Esophagus muscularis mucosa (tissue), 4 donors: Measurements from ENCODE around the gene PLCD3.

ENCODE experiments used
- CTCF ChIP-seq, 3 experiments: fragments of 200-600 bp in 2 of 3; fragments of 450-650 bp in 1 of 3; sonication (generic) in 2 of 3; IDR thresholded peaks; one replicate each; pipeline ENCODE4 v1.5.1; 2017 to 2019; ENCODE audit warnings: antibody characterized with exemption in 3 of 3, mild to moderate bottlenecking in 2 of 3, moderate library complexity in 1 of 3
- EP300 ChIP-seq: sonication (generic); formaldehyde crosslinking; IDR thresholded peaks from one replicate; pipeline ENCODE4 v1.6.1; 2017; ENCODE audit warnings: antibody characterized with exemption
- POLR2A ChIP-seq: fragments of 450-650 bp; IDR thresholded peaks from one replicate; pipeline ENCODE4 v1.6.1; 2017; ENCODE audit warnings: antibody characterized with exemption, moderate library complexity, mild to moderate bottlenecking, low read depth
- POLR2AphosphoS5 ChIP-seq, 2 donors: sonication (generic); formaldehyde crosslinking; IDR thresholded peaks; one replicate each; pipeline ENCODE4 v1.6.1; 2017; ENCODE audit warnings: antibody characterized with exemption in 2 of 2

DNA sequence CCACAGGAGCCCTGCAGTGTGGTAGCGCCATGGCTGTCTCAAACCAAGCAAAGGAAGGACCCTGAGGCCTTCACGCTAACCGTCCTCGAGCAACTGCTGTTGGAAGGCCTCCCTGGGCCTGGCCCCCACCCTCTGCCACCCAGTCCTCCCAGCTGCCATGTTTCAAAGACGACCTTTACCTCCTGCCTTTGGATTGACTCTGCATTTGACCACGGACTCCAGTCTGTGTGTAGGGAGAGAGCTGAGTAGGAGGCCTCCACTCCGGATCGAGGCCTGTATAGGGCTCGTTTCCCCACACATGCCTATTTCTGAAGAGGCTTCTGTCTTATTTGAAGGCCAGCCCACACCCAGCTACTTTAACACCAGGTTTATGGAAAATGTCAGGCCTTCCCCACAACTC, 24.3 kb downstream of the PLCD3 start:
- TF ChIP-seq EP300 (no peak), CTCF (IDR thresholded peaks at IDR 0.05) (no peak), POLR2AphosphoS5 (IDR thresholded peaks at IDR 0.05) (no peak), POLR2A (no peak)
